Effector memory CD4-positive, alpha-beta T cell (primary cell): ENCODE data around the gene GLCCI1.

Experiments
- DNase-seq, 3 donors: peaks; one replicate each; pipeline ENCODE4 v3.0.0-alpha.2; 2020
- H3K27ac ChIP-seq: 2 replicates; pipeline ENCODE4 v1.7.0; 2013; ENCODE audit warnings: mild to moderate bottlenecking, low read length, moderate library complexity; ENCODE audit not compliant: insufficient read depth, poor library complexity, severe bottlenecking
- H3K27me3 ChIP-seq: replicated peaks from 2 replicates; pipeline ENCODE4 v1.7.0; 2013; ENCODE audit warnings: mild to moderate bottlenecking, low read length; ENCODE audit not compliant: insufficient read depth, control insufficient read depth, poor library complexity, severe bottlenecking
- H3K36me3 ChIP-seq: 2 replicates; pipeline ENCODE4 v1.7.0; 2013; ENCODE audit warnings: mild to moderate bottlenecking, low read length, moderate library complexity; ENCODE audit not compliant: control insufficient read depth, insufficient read depth
- H3K4me1 ChIP-seq: 2 replicates; pipeline ENCODE4 v1.7.0; 2013; ENCODE audit warnings: low read length, mild to moderate bottlenecking; ENCODE audit not compliant: control insufficient read depth, insufficient read depth, poor library complexity, severe bottlenecking
- H3K4me3 ChIP-seq: 2 replicates; pipeline ENCODE4 v1.7.0; 2013; ENCODE audit warnings: low read length, low read depth, mild to moderate bottlenecking; ENCODE audit not compliant: insufficient read depth, poor library complexity, severe bottlenecking
- H3K9me3 ChIP-seq: 2 replicates; pipeline ENCODE4 v1.7.0; 2013; ENCODE audit warnings: mild to moderate bottlenecking, low read length, moderate library complexity; ENCODE audit not compliant: control insufficient read depth

GLCCI1 gene

DNA sequence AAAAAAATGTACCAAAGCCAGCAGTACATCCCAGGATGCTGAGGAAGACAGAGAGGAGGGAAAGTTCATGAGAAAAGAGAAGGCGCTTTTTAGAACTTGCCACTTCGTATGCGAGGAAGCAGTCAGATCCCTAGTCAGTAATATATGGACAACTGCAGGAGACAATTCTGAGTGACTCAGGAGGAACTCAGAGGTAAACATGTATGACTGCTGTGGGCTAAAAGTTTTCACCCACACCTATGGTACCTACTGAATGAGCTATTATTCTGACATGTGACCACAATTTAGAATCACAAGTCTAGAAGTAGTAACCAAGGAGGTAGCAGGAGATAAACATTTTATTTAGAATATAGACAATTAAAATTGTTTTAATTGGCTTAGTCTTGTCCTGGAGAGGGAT is 166.8 kb downstream of the GLCCI1 start:
- no peaks in the 10 kb centered on the region for H3K9me3 ChIP-seq
- no peak overlapping the region for H3K4me3 ChIP-seq
- no peak overlapping the region for H3K27ac ChIP-seq
- no peaks in the 10 kb centered on the region for H3K36me3 ChIP-seq
- H3K27me3 ChIP-seq, result no peaks in the 10 kb centered on the region
- H3K4me1 ChIP-seq, result peaks cover 42% of the 10 kb centered on the region
- DNase-seq, result no peak

DNA sequence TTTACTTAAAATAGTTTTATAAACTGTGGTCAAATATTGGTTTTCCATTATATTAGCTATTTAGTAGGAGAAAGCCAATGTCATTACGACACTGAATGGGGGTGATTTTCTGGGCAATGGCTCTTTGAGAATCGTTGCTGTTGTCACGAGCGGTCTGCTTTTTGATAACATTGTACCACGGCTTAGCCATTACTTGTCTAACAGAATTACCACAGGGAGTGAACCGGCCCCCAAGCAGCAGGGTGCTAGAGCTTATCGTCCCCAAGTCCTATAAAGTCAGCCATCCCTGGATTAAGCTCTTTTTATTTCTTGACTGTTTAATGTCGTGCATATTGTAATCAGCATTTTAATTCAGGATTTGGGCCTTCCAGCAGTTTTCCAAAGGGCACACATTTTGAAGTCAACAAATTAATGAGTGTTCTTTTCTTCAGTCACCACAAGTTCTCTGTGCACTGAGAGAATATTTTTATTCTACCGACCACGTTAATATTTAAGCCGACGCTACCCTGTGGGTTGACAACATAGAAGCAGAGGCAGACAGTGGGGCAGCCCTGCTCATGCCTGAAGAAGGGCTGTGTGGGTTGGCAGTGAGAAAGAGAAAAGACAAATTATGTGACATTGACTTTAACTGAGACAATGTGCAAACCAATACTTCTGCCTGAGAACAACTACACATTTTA is 167.6 kb downstream of the GLCCI1 start:
- no peak for DNase-seq
- Histone ChIP-seq H3K9me3 (no peaks in the 10 kb centered on the region), H3K27ac (no peak overlapping the region), H3K4me1 (peaks cover 36% of the 10 kb centered on the region), H3K36me3 (no peaks in the 10 kb centered on the region), H3K4me3 (no peak overlapping the region), H3K27me3 (no peaks in the 10 kb centered on the region)
